Heart right ventricle (tissue), 16 donors: Measurements from ENCODE around the gene HNRNPK. TPM values are rescaled to one million over a fixed set of nuclear protein-coding genes. Genes with fewer than 3 reads are reported as not detected.

Source experiments
- ATAC-seq, 8 donors: fragments of 200-7000 bp; cut with Tn5 transposase; one replicate each; pipeline ENCODE4 v1.9.1; 2020; ENCODE audit warnings: mild to moderate bottlenecking in 8 of 8, moderate library complexity in 8 of 8, moderate number of reproducible peaks in 1 of 8
- DNase-seq, 2 donors: peaks; one replicate each; pipeline ENCODE4 v3.0.0-alpha.2; 2020
- H3K27ac ChIP-seq, 10 donors: fragments of 200-600 bp; sonication (generic) in 2 of 10; one replicate each; pipeline versions ENCODE4 v1.5.0 to v1.8.0; 2020 to 2022; ENCODE audit warnings: mild to moderate bottlenecking in 3 of 10
- H3K27me3 ChIP-seq, 7 donors: fragments of 200-600 bp; one replicate each; pipeline ENCODE4 v1.8.0; 2021 to 2022; ENCODE audit warnings: mild to moderate bottlenecking in 2 of 7
- H3K36me3 ChIP-seq, 9 donors: fragments of 200-600 bp; sonication (generic) in 1 of 9; one replicate each; pipeline versions ENCODE4 v1.5.0 to v1.8.0; 2020 to 2022; ENCODE audit warnings: mild to moderate bottlenecking in 2 of 9
- H3K4me1 ChIP-seq, 9 donors: fragments of 200-600 bp; sonication (generic) in 1 of 9; one replicate each; pipeline versions ENCODE4 v1.5.0 to v1.8.0; 2020 to 2022; ENCODE audit warnings: mild to moderate bottlenecking in 4 of 9
- H3K4me3 ChIP-seq, 10 donors: fragments of 200-600 bp; sonication (generic) in 2 of 10; one replicate each; pipeline versions ENCODE4 v1.5.0 to v1.8.0; 2020 to 2022; ENCODE audit warnings: mild to moderate bottlenecking in 7 of 10, moderate library complexity in 2 of 10
- H3K9me3 ChIP-seq, 11 donors: fragments of 200-600 bp in 10 of 11; sonication (generic) in 2 of 11; one replicate each; pipeline versions ENCODE4 v1.5.0 to v1.8.0; 2013 to 2022; ENCODE audit warnings: mild to moderate bottlenecking in 2 of 11, control low read depth in 1 of 11, moderate library complexity in 1 of 11
- CTCF ChIP-seq, 9 donors: fragments of 200-600 bp; sonication (generic) in 2 of 9; IDR thresholded peaks; one replicate each; pipeline versions ENCODE4 v1.5.0 to v1.8.0; 2021 to 2022; ENCODE audit warnings: antibody characterized with exemption in 9 of 9, mild to moderate bottlenecking in 5 of 9, moderate library complexity in 1 of 9
- WGBS, 2 donors: extraction: QIAGEN DNeasy Blood & Tissue Kit; methylation state at CpG; one replicate each; pipeline ENCODE4 v1.1.7; 2013; ENCODE audit warnings: inconsistent platforms in 1 of 2; 5-methylcytosine and 5-hydroxymethylcytosine counted together
- intact Hi-C, 10 donors: fragments of 100-400 bp; cut with DNase I; formaldehyde crosslinking; loops; one replicate each; pipeline versions ENCODE4 v1.11.1 to v1.14.2; 2022
- polyA plus RNA-seq, 2 donors: library from polyadenylated mRNA; stranded (reverse); fragments of 200-250 nt; gene quantifications; one replicate each; pipeline ENCODE4 v1.2.3, GENCODE V29; 2013
- total RNA-seq, 10 donors: library from RNA; stranded (reverse); fragmentation: NEBNext Ultra II Directional in 3 of 10; extraction: Animal tissue kit (Norgen Biotek cat#: 25700) in 3 of 10; gene quantifications; one replicate each; pipeline versions ENCODE4 v1.2.1 to v1.2.4, GENCODE V29; 2021 to 2023
- donor health status: Arrhythmogenic right ventricular cardiomyopathy.
- donor health status: ischemic (EF 13 %, LVEDD 7.1; RV severe dilation, severe dysfunction).
- donor health status: healthy with polysubstance abuse.
- donor health status: DM: no; HTN: yes; CAD: no.
- donor health status: DM: no; HTN: no; CAD: no.
- donor health status: ischemic (EF 25% LVEDD 6.9; RV normal size, moderate dysfunction).
- donor health status: ischemic (EF 25% LVEDD 5.7; RV mildly dilated, moderate dysfunction).
- donor health status: healthy.
- donor health status: DM: yes; HTN: yes; CAD: no.
- donor health status: Ischemic cardiomyopathy.
- donor health status: ischemic (EF 35%, LVEDD 5.7; RV mildly dilated, moderate dysfunction).
- donor health status: nonischemic (EF 11% LVEDD 7.7; RV severe dilation, severe dysfunction).
- donor health status: DM: yes; HTN: yes; CAD: no.
- donor health status: PGD.
- donor health status: ischemic (EF 29% LVEDD 5.4; RV normal size, mild dysfunction).
- donor health status: nonischemic (EF 23%, LVEDD 6.1; RV moderate dilation, normal function).

HNRNPK gene
- total and polyA plus RNA-seq, 12 donors = 129 to 351 (median 326) TPM

GRCh38 chr9:83986195-83986594 lies 6.2 kb upstream of the HNRNPK start:
- H3K4me1 ChIP-seq = peaks cover 0 to 37% (median 10%) of the 10 kb centered on the region in 9 donors
- no peak for DNase-seq
- WGBS, 2 donors = 83 to 84% methylated on average over 3 of the region's 3 CpGs

GRCh38 chr9:83981126-83981871 lies 1.3 kb upstream of the HNRNPK start:
- no peaks in the 10 kb centered on the region for H3K9me3 ChIP-seq
- peak overlapping the region; percentile 69 to 93 (median 79) for H3K4me3 ChIP-seq
- H3K27me3 ChIP-seq = no peaks in the 10 kb centered on the region
- TF ChIP-seq CTCF (IDR thresholded peaks at IDR 0.05) = no peak
- intact Hi-C loops = loop anchor here in 2 of 10 donors (2.0 to 10.0 kb wide), 5 partner anchors 59 to 191 kb away; partner anchors contain the start of gene KIF27 (in 1 of the 2)
- DNase-seq = peak in 1 of 2 donors; percentile 36
- peaks cover 0 to 45% (median 31%) of the 10 kb centered on the region in 9 donors for H3K4me1 ChIP-seq
- ATAC-seq = peak in 1 of 8 donors; percentile 12
- H3K27ac ChIP-seq = peak overlapping the region; percentile 93 to 100 (median 98)
- WGBS, 2 donors = 0 to 1% methylated on average over 29 of the region's 29 CpGs
- peaks cover 0 to 19% (median 14%) of the 10 kb centered on the region in 9 donors for H3K36me3 ChIP-seq

More at GRCh38 chr9:83986195-83986594, 6.2 kb upstream of the HNRNPK start:
- Histone ChIP-seq H3K27me3 (no peaks in the 10 kb centered on the region), H3K27ac (no peak overlapping the region), H3K9me3 (no peaks in the 10 kb centered on the region), H3K4me3 (no peak overlapping the region), H3K36me3 (peaks cover 0 to 21% (median 8%) of the 10 kb centered on the region in 9 donors)
- intact Hi-C loops = loop anchor here in 3 of 10 donors (5.0 to 10.0 kb wide), 3 partner anchors 159 to 186 kb away; no protein-coding TSS in a partner anchor
- TF ChIP-seq CTCF (IDR thresholded peaks at IDR 0.05) = no peak
- no peak for ATAC-seq

GRCh38 chr9:83980395-83981125 lies 545 bp upstream of the HNRNPK start, which contains the start of gene RMI1:
Gene RMI1 (plus strand): TSS chr9:83980805. CDS start chr9:84000987, 20,182 bp downstream.
- ATAC-seq (peak; percentile 92 to 97 (median 94)), DNase-seq (peak; percentile 99 to 100)
- peak in 2 of 9 donors; percentile 11 to 48 for TF ChIP-seq CTCF (IDR thresholded peaks at IDR 0.05)
- H3K27ac ChIP-seq = peak within 1 kb of the TSS; percentile 93 to 100 (median 98)
- intact Hi-C loops = loop anchor here in 2 of 10 donors (2.0 to 10.0 kb wide), 5 partner anchors 58 to 192 kb away; partner anchors contain the start of gene KIF27 (in 1 of the 2)
- H3K27me3 ChIP-seq = no peaks in the 10 kb centered on the region
- peaks cover 0 to 26% (median 22%) of the 10 kb centered on the region in 9 donors for H3K36me3 ChIP-seq
- peak within 1 kb of the TSS; percentile 69 to 93 (median 83) for H3K4me3 ChIP-seq
- WGBS, 2 donors = 0 to 1% methylated on average over 69 of the region's 69 CpGs
- H3K4me1 ChIP-seq = peaks cover 0 to 52% (median 39%) of the 10 kb centered on the region in 9 donors
- no peaks in the 10 kb centered on the region for H3K9me3 ChIP-seq
